GM18505 (cell line): ENCODE results near the gene NTM.

Experiments
- ATAC-seq: cut with Tn5 transposase; IDR thresholded peaks from one replicate; pipeline ENCODE4 v1.9.1; 2021; ENCODE audit not compliant: unreplicated experiment
- POLR2A ChIP-seq: IDR thresholded peaks from 4 replicates; pipeline ENCODE4 v1.6.1; 2011; ENCODE audit warnings: borderline replicate concordance; ENCODE audit not compliant: insufficient read depth, insufficient read length; ENCODE audit errors: extremely low read depth

Gene NTM

DNA sequence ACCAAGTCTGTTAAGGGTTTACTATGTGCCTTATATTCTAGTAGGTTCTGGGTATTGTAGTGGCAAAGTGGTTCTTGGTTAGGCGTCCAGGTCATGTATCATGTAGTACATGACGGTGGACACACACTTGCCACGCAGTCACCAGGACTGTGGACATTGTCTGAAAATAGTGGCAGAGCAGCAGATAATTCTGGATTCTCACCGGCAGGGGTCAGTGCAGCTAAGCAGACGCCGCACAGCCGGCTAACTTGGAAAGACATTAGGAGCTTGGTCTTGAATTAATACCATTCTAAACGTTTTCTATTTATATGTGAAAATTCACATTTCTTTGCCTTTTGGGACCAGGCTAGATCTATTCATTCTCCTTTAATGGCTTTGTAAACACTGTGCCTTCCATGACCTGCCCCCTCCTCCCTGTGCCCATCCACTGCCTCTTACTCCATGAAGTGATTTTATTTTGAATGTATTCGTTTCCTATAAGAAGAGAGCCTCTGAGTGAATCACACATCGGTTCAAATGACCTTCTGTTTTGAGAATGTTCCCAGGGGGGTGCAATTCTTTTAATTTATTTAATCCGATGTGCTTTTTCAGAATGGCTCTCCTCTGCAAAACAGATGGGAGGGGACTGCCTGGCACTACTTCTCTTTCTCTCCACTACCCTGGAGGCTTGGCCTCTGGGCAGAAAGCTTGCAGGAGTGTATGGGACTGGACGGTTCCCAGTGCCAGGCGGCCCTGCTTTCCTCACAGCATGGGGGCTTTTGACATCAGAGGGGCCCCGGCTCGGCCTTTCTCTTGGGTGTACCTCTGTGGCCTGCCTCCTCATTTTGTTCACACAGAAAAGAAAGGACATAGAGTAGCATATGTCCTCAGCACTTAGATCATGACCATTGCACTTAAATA lies 378.0 kb downstream of the NTM start:
- TF ChIP-seq POLR2A: no peak
- ATAC-seq: no peak

DNA sequence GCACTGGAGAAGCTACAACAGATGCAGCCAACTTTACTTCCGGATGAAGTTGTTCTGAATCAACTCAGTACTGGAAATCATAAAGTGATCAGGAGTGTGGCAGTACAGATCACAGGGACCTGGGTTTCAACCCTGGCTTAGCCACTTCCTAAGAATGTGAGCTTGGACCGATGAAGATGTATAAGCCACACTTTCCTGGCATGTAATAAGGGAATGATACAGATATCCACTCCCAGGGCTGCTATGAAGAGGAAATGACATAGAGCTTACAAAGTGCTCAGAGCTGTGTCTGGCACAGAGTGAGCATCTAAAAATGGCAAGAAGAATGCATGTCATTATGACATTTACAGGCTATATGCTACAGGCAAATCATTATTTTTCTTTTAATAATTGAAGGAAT lies 378.7 kb downstream of the NTM start:
- TF ChIP-seq POLR2A: no peak
- no peak for ATAC-seq

DNA sequence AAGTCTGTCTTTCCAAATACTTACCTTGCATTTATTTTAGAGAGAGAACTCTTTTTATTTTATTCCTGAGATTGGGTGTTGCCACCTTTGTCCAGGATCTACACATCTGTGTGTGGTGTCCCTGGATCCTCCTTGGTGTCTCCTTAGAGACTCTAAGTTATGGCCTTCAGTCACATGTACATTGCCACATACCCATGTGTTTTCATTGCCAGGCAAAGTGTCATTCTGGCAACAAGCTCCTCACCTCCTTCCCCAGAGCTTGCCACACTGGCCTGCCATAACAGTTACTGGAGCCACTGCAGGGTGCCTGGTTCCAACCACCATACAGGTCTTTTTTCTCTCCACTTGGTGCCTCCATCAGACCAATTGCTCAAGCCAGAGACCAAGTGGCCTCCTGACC lies 379.7 kb downstream of the NTM start:
- ATAC-seq: no peak
- TF ChIP-seq POLR2A: no peak

DNA sequence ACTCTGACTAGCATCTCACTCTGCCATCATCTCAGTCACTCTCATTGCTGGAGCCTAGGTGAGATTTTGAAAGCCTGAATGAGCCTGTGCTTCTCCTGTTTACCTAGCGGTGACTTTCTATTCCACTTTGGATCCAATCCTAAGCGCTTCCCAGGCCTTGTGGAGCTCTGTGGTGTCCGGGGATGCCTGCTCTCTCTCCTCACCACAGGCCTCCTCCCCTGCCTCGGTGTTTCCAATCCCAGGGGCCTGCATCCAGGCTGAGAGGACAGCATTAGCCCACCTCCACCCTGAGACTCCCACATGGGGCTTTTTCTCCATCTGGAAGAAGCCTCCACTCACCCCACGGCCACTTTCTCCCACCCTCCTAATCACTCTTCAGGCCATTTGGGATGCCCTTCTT lies 380.3 kb downstream of the NTM start:
- ATAC-seq: no peak

DNA sequence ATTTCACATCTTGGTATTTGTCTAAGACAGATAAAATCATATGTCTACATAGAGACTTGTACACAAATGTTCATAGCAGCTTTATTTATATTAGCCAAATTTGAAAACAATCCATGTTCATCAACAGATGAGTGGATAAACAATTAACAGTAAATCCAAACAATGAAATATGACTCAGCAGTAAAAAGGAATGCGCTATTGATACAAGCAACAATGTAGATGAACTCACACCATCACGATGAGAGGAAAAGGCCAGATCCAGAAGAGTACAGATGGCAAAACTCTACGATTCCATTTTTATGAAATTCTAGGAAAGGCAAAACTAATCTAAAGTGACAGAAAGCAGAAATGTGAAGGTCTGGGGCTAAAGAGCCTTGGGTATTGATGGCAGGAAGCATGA lies 384.3 kb downstream of the NTM start:
- TF ChIP-seq POLR2A: no peak

More for the DNA sequence above, 380.3 kb downstream of the NTM start:
- no peak for TF ChIP-seq POLR2A

DNA sequence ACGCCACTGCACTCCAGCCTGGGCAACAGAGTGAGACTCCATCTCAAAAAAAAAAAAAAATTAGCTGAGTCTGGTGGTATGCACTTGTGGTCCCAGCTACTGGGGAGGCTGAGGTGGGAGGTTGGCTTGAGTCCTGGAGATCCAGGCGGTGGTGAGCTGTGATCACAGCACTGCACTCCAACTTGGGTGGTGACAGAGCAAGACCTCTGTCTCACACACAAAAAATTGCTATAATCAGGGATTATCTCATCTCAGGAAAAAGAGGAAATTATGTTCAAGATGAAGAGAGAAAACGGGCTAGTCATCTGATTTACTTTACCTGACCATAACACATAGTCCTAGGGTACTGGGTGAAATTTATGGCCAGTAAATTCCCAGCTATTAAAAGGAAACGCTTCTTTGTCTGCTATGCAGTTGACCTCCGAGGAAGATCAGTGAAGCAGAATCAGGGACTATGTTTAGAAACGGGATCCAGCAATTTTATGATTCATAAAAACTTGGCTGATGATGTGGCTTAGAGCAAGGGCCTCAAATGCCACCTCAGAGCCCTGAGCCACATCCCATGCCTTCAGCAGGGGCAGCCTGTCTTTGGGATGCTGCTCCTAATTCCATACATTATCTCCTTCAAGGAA lies 386.2 kb downstream of the NTM start:
- TF ChIP-seq POLR2A: no peak
- ATAC-seq: no peak

More for the DNA sequence above, 384.3 kb downstream of the NTM start:
- ATAC-seq: no peak

DNA sequence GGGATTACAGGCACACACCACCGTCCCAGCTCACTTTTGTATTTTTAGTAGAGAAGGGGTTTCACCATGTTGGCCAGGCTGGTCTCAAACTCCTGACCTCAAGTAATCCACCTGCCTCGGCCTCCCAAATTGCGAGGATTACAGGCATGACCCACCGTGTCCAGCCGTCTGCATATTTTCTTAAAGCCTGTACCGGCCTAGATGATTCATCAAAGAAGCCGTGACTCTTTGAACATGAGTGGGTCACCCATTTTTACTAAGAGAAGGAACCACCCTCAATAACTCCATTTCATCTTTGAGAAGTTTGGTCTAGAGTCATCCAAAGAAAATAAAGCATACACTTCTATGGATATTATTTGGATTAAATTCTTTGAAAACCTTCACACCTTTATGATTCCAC lies 388.3 kb downstream of the NTM start:
- ATAC-seq: no peak
- TF ChIP-seq POLR2A: no peak

DNA sequence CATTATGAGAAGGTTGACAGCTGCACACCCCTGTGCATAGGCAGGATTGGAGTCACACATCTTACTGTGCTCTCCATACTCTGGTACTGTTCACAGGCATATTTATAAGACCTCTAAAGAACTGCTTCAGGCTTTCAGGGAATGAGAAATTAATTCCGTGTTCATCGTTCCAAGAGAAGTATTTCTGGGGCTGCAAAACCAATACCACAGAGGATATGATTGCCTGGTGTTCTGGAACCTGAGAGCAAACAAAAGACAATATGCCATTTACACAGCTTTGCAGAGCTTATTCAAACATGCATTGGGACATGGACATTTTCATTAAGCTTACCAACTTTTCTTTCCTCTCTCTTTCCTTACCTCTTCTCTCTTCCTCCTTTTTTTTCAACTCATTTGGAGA lies 388.7 kb downstream of the NTM start:
- TF ChIP-seq POLR2A: no peak
- no peak for ATAC-seq

DNA sequence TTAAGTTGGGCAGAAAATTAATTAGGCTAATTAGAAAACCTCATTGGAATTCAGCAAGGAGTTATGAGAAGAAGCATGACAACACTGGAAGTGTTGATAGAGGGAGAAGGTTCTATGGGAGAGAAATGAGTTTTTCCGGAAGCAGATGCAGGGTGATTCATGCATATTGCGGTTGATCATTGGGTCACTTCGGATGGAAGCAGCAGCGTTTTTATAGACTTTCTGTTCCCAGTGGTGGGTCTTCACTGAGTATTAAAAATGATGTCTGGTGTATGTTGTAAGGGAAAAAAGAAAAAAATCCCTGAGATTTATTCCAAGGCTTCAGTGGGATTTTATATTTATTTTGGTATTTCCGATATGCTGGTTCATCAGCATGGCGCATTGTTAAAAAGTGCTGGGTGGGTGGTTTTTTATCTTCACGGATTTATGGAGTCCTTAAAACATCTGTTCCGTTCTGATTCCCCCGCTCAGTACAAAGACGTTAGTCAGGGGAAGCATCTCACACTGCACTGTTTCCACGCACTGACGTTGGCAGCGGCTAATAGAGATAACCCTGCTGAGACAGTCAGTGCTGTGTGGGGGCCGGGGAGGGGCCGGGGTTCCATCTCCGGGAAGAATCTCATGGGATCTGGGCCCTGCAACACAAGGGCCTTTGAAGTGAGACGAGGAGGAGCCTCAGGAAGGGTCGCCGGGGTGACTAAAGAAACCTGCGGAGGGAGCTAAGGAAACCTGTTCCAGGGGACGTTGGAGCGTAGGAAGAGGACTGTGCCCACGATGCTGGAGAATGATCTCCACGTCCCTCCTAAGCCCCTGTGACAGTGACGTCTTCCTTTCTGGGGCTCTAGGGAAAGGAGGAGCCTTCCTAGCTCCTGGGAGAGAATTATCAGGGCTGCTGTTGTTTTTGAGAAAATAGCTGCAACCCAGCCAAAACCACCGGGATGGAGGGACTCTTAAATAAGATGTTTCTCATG lies 390.0 kb downstream of the NTM start:
- no peak for ATAC-seq
- TF ChIP-seq POLR2A: no peak

DNA sequence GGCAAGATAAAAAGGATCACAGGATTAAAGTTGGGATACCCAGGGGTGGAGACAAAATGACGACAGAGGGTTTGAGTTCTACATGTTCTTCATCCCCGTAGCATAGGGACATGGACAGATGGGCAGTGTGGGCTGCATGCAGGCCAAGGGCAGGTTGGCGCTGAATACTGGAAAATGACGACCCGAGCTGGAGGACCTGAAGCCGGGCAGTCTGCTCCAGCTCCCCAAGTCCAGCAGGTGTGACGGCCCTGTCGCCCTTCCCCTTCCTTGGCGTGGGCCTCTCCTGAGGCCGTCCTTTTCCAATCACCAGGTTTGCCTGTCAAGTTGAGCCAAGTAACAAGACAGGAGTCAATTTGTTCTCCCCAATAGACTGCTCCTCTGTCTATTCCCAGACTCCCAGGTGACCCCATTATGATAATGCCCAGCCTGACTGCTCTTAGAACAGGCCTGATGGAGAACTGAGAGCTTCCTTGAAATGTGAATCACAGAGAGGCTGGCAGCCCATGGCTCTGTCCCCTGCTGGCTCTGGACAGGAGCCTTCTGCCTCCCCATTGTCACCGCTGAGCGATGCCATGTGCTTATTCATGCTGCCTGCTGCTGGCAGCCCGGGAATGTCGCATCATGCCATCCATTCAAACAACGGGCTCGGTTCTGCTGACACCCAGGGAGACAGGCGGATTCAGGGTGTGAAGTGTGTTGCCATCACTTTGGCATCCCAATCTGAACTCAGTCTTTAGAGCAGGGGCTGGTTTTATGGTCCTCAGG lies 392.1 kb downstream of the NTM start:
- TF ChIP-seq POLR2A: no peak

DNA sequence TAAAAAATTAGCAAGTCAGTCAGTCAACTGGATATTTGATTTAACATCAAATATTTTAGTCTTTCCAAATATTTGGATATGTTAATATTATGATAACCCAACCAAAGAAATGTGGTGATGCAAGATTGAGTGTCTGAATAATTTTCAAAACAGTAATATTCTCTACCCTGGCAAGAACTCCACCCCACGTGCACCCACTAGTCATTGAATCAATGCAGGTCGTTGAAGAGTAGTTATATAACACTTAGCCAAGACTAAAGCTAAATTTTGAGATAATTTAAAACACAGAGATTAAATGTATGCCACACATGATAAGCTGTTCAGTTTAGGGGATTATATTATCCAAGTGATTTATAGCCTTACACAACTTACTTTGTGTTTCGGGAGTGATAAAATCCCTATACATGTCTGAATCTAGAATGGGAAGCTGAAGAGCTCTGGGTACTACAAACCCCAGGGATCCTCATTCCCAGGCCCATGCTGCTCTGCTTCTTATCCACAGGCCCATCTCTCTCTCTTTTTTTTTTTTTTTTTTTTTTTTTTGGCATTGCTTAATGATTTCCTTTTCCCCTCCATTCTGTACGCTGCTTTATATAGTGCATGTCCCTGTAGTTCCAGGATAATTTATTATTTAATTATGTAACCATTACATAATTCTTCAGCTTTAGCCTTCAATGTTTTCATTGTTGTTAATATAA lies 392.9 kb downstream of the NTM start:
- no peak for TF ChIP-seq POLR2A
- ATAC-seq: no peak

More for the DNA sequence above, 392.1 kb downstream of the NTM start:
- ATAC-seq: no peak

DNA sequence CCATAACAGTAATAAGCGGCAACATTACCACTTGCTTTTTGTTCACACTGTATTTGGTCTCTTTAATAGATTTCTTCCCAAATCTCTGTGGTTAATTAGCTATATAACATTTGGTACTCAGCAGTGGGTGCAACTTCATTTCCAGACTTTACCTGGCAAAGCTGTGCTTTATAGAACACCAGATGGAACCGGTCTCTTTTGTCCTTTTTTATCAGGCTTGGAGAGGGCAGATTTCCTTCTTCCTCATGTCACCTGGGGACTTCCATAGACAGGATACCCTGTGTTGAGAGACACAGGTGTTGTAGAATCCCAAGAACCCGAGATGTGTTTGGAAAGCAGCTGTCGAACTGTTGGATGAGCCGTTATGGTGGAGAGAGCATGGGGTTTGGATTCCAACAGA lies 393.7 kb downstream of the NTM start:
- TF ChIP-seq POLR2A: no peak

More for the DNA sequence above, 393.7 kb downstream of the NTM start:
- ATAC-seq: no peak
